K562 treated with DMSO at 1 percent for 4 hours (cell line): ENCODE results near the gene NELFCD. TPM values are rescaled to one million over a fixed set of nuclear protein-coding genes. Genes with fewer than 3 reads are reported as not detected.

Experiments
- total RNA-seq: library from RNA; unstranded; fragments of 300-600 nt; gene quantifications from 2 replicates; pipeline ENCODE4 v1.2.3, GENCODE V29; 2022; ENCODE audit not compliant: insufficient read depth

The NELFCD gene
- total RNA-seq: 65.8 and 83.4 TPM in 2 replicates

GRCh38 chr20:58980711-58981627 is at the start of gene NELFCD:
NELFCD (plus strand) TSS chr20:58981256; CDS start chr20:58981310, 54 bp downstream.

GRCh38 chr20:59006864-59007664 is 26.0 kb downstream of the NELFCD start, which contains the start of gene CTSZ:
CTSZ (minus strand) TSS chr20:59007254; CDS start chr20:59007128, 126 bp downstream.

GRCh38 chr20:59019217-59019616 is 38.2 kb downstream of the NELFCD start, which contains the start of gene TUBB1:
TUBB1 (plus strand) TSS chr20:59019429; CDS start chr20:59019523, 94 bp downstream.

GRCh38 chr20:59032023-59032712 is 51.1 kb downstream of the NELFCD start, which contains the start of gene ATP5F1E:
ATP5F1E (minus strand) TSS chr20:59032335; CDS start chr20:59032251, 84 bp downstream.

GRCh38 chr20:59042151-59042795 is 61.2 kb downstream of the NELFCD start, which contains the start of gene PRELID3B:
PRELID3B (minus strand) TSS chr20:59042786; CDS start chr20:59042730, 56 bp downstream.

Other genes starting within 250 kb of the NELFCD start
- 1.4 and 1.8 TPM in 2 replicates for gene GNAS-AS1, start 130.4 kb upstream of the NELFCD start, total RNA-seq
- gene GNAS, start 128.5 kb upstream of the NELFCD start, total RNA-seq: 626 and 702 TPM in 2 replicates
- 111 and 123 TPM in 2 replicates for gene CTSZ, start 26.0 kb downstream of the NELFCD start, total RNA-seq
- gene TUBB1, start 38.2 kb downstream of the NELFCD start, total RNA-seq: 0.82 and 1.0 TPM in 2 replicates
- gene ATP5F1E, start 51.1 kb downstream of the NELFCD start, total RNA-seq: 18.9 and 21.8 TPM in 2 replicates
- gene PRELID3B, start 61.5 kb downstream of the NELFCD start, total RNA-seq: 23.6 and 30.3 TPM in 2 replicates
- not detected in 2 replicates for gene ZNF831, start 182.6 kb downstream of the NELFCD start, total RNA-seq